IMR-90 (cell line): Measurements from ENCODE around the gene CAMK2B. TPM values are rescaled to one million over a fixed set of nuclear protein-coding genes. Genes with fewer than 3 reads are reported as not detected.

ENCODE experiments used
- ATAC-seq: fragments of 200-7000 bp; cut with Tn5 transposase; 2 replicates; pipeline ENCODE4 v1.9.1; 2020; ENCODE audit warnings: low read depth, mild to moderate bottlenecking, moderate library complexity
- BruUV-seq: library from RNA; stranded (reverse); fragments of 400-500 nt; replicated peaks from 2 replicates; lab custom pipeline; 2021; lab: Mats Ljungman, UMichigan
- CTCF ChIA-PET: fragments of 300-600 bp; formaldehyde crosslinking; extraction: SDS; loops from one replicate; lab custom pipeline; 2021; ENCODE audit warnings: antibody characterized with exemption; lab: Yijun Ruan, JAX
- POLR2A ChIA-PET: fragments of 300-600 bp; sonication (Branson Sonifier 250); formaldehyde crosslinking; loops from one replicate; lab custom pipeline; 2022; ENCODE audit warnings: antibody characterized with exemption; ENCODE audit not compliant: unreplicated experiment; lab: Charles Lee
- DNase-seq: peaks from one replicate; pipeline ENCODE4 v3.0.0; 2013
- H2AFZ ChIP-seq: replicated peaks from 2 replicates; pipeline ENCODE3; 2013; ENCODE audit warnings: low read length, mild to moderate bottlenecking; ENCODE audit not compliant: poor library complexity
- H2AK5ac ChIP-seq: 2 replicates; pipeline ENCODE4 v1.6.1; 2013; ENCODE audit warnings: low read depth, low read length, inconsistent platforms
- H2AK9ac ChIP-seq: replicated peaks from 2 replicates; pipeline ENCODE3; 2013; ENCODE audit warnings: mild to moderate bottlenecking, low read depth, low read length, moderate library complexity; ENCODE audit not compliant: poor library complexity
- H2BK120ac ChIP-seq: 2 replicates; pipeline ENCODE4 v1.6.1; 2013; ENCODE audit warnings: low read depth, low read length, inconsistent platforms
- H2BK15ac ChIP-seq: 3 replicates; pipeline ENCODE4 v1.6.1; 2013; ENCODE audit warnings: low read depth, low read length, inconsistent platforms
- H2BK20ac ChIP-seq: 2 replicates; pipeline ENCODE4 v1.6.1; 2013; ENCODE audit warnings: low read depth, mild to moderate bottlenecking, inconsistent platforms, low read length, moderate library complexity
- H2BK5ac ChIP-seq: 2 replicates; pipeline ENCODE4 v1.6.1; 2013; ENCODE audit warnings: mild to moderate bottlenecking, low read depth, low read length, inconsistent platforms; ENCODE audit not compliant: poor library complexity, severe bottlenecking
- H3K14ac ChIP-seq: replicated peaks from 2 replicates; pipeline ENCODE4 v1.6.1; 2013; ENCODE audit warnings: low read depth, low read length, inconsistent platforms
- H3K18ac ChIP-seq: 2 replicates; pipeline ENCODE4 v1.6.1; 2013; ENCODE audit warnings: low read depth, low read length, control low read depth
- H3K23ac ChIP-seq: 2 replicates; pipeline ENCODE4 v1.6.1; 2013; ENCODE audit warnings: low read depth, low read length, inconsistent platforms
- H3K27ac ChIP-seq: 2 replicates; pipeline ENCODE4 v1.5.1; 2013; ENCODE audit warnings: mild to moderate bottlenecking, control low read depth, low read length; ENCODE audit not compliant: insufficient read depth
- H3K27me3 ChIP-seq: 2 replicates; pipeline ENCODE4 v1.6.1; 2013; ENCODE audit warnings: low read length; ENCODE audit not compliant: control insufficient read depth, insufficient read depth
- H3K36me3 ChIP-seq: 2 replicates; pipeline ENCODE4 v1.6.1; 2013; ENCODE audit warnings: low read length, mixed read lengths; ENCODE audit not compliant: control insufficient read depth, insufficient read depth
- H3K4ac ChIP-seq: 2 replicates; pipeline ENCODE4 v1.6.1; 2013; ENCODE audit warnings: low read depth, low read length, inconsistent platforms
- H3K4me1 ChIP-seq: 2 replicates; pipeline ENCODE4 v1.6.1; 2013; ENCODE audit warnings: low read length, mixed read lengths; ENCODE audit not compliant: control insufficient read depth, insufficient read depth
- H3K4me2 ChIP-seq: 2 replicates; pipeline ENCODE4 v1.6.1; 2013; ENCODE audit warnings: low read depth, mild to moderate bottlenecking, control low read depth, low read length, moderate library complexity
- H3K4me3 ChIP-seq: 2 replicates; pipeline ENCODE4 v1.5.1; 2013; ENCODE audit warnings: low read depth, mild to moderate bottlenecking, control low read depth, low read length, moderate library complexity; ENCODE audit not compliant: insufficient read depth
- H3K56ac ChIP-seq: 2 replicates; pipeline ENCODE4 v1.6.1; 2013; ENCODE audit warnings: low read length, inconsistent platforms; ENCODE audit not compliant: insufficient read depth; ENCODE audit errors: extremely low read depth
- H3K79me1 ChIP-seq, 2 experiments: 2 replicates each; pipeline ENCODE4 v1.6.1; 2013; ENCODE audit warnings: low read length in 2 of 2, inconsistent platforms in 1 of 2, low read depth in 1 of 2
- H3K9ac ChIP-seq: 2 replicates; pipeline ENCODE4 v1.6.1; 2013; ENCODE audit warnings: low read depth, low read length, control low read depth
- H3K9me1 ChIP-seq: 2 replicates; pipeline ENCODE4 v1.6.1; 2013; ENCODE audit warnings: low read length, inconsistent platforms; ENCODE audit not compliant: insufficient read depth
- H3K9me3 ChIP-seq: 2 replicates; pipeline ENCODE4 v1.6.1; 2013; ENCODE audit warnings: low read length; ENCODE audit not compliant: control insufficient read depth, insufficient read depth
- H4K20me1 ChIP-seq: 2 replicates; pipeline ENCODE4 v1.6.1; 2013; ENCODE audit warnings: low read length, inconsistent platforms; ENCODE audit not compliant: insufficient read depth
- H4K5ac ChIP-seq: 2 replicates; pipeline ENCODE4 v1.6.1; 2013; ENCODE audit warnings: mild to moderate bottlenecking, low read depth, low read length, control low read depth
- H4K8ac ChIP-seq, 2 experiments: 2 replicates each; pipeline ENCODE4 v1.6.1; 2013; ENCODE audit warnings: low read depth in 2 of 2, low read length in 2 of 2, control low read depth in 1 of 2, inconsistent platforms in 1 of 2
- H4K91ac ChIP-seq: 2 replicates; pipeline ENCODE4 v1.6.1; 2013; ENCODE audit warnings: low read depth, low read length, inconsistent platforms; ENCODE audit not compliant: insufficient read depth
- BHLHE40 ChIP-seq: fragments of 150-350 bp; IDR thresholded peaks from 2 replicates; pipeline ENCODE4 v1.6.1; 2016; ENCODE audit warnings: mild to moderate bottlenecking, low read depth, low read length
- CEBPB ChIP-seq: IDR thresholded peaks from 2 replicates; pipeline ENCODE4 v1.6.1; 2012; ENCODE audit warnings: low read depth, low read length, improper control_type of control experiment
- CHD1 ChIP-seq: IDR thresholded peaks from 2 replicates; pipeline ENCODE4 v1.6.1; 2012; ENCODE audit warnings: low read depth, low read length, improper control_type of control experiment
- MAZ ChIP-seq: IDR thresholded peaks from 2 replicates; pipeline ENCODE4 v1.6.1; 2012; ENCODE audit warnings: low read depth, mild to moderate bottlenecking, low read length, improper control_type of control experiment, moderate library complexity, borderline replicate concordance
- NFE2L2 ChIP-seq: fragments of 150-350 bp; IDR thresholded peaks from 2 replicates; pipeline ENCODE4 v1.6.1; 2016; ENCODE audit warnings: low read depth, mild to moderate bottlenecking, low read length
- RAD21 ChIP-seq: IDR thresholded peaks from 2 replicates; pipeline ENCODE4 v1.6.1; 2012; ENCODE audit warnings: low read length, improper control_type of control experiment
- RFX5 ChIP-seq: IDR thresholded peaks from 2 replicates; pipeline ENCODE4 v1.8.0; 2012; ENCODE audit warnings: low read depth, mild to moderate bottlenecking, low read length, moderate library complexity
- SMC3 ChIP-seq: fragments of 150-350 bp; IDR thresholded peaks from 2 replicates; pipeline ENCODE4 v1.6.1; 2016; ENCODE audit warnings: low read depth, mild to moderate bottlenecking, antibody characterized with exemption, low read length, moderate library complexity
- WGBS, 2 experiments: methylation state at CpG; one replicate each; pipeline versions ENCODE4 v1.1.5 to v1.1.7; 2013; ENCODE audit warnings: missing lambda C conversion rate in 2 of 2; ENCODE audit not compliant: insufficient read length in 1 of 2; ENCODE audit errors: extremely low coverage in 2 of 2; 5-methylcytosine and 5-hydroxymethylcytosine counted together
- dilution Hi-C: fragments of 300-500 bp; cut with HindIII; formaldehyde crosslinking; loops from one replicate; pipeline ENCODE4 v1.14.3; 2018; ENCODE audit warnings: low sequenced_read_pairs; ENCODE audit not compliant: unreplicated experiment
- in situ Hi-C: fragments of 300-500 bp; cut with MboI; formaldehyde crosslinking; loops from 3 replicates; pipeline ENCODE4 v1.14.3; 2019; ENCODE audit warnings: low sequenced_read_pairs, inconsistent platforms, mixed read lengths
- intact Hi-C: fragments of 100-400 bp; cut with micrococcal nuclease; formaldehyde crosslinking; loops from 2 replicates; pipeline ENCODE4 v1.10.0; 2022
- polyA plus RNA-seq, 3 experiments: library from polyadenylated mRNA; depleted of rRNA; stranded (reverse); fragments of >200 nt; gene quantifications; 2 replicates each; pipeline ENCODE4 v1.2.3, GENCODE V29; 2012; ENCODE audit warnings: low replicate concordance in 1 of 3
- total RNA-seq: library from RNA; depleted of rRNA; stranded (reverse); fragments of >200 nt; gene quantifications from 2 replicates; pipeline ENCODE4 v1.2.3, GENCODE V29; 2012
- TF ChIP-seq, protein P1 (sequence below): conservative IDR thresholded peaks from 2 replicates; pipeline ENCODE4 v1.5.1; 2012; ENCODE audit warnings: mild to moderate bottlenecking, low read depth, low read length, improper control_type of control experiment
- TF ChIP-seq, protein P2 (sequence below): fragments of 150-350 bp; IDR thresholded peaks from 2 replicates; pipeline ENCODE4 v1.6.1; 2017; ENCODE audit warnings: mild to moderate bottlenecking, antibody characterized with exemption, low read length, low read depth

Gene CAMK2B
- total and polyA plus RNA-seq, 2 of the 4 experiments (the other 2 are of a cell fraction): 0.18 to 0.36 TPM

DNA sequence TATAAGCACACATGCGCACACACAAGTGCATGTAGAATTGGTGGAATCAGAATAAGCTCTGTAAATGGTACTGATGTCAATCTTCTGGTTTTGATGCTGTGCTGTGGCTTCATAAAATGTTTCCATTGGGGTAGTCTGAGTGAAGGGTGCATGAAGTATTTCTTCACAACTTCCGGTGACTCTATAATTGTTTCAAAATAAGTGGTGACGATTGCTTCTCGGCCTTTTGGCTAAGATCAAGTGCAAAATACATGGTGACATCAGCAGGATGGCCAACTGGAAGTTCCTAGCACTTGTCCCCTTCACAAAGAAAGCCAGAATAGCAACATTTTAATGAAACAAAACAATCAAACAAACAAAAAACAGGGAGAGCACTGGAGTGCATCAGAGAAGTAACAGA is 41.6 kb upstream of the CAMK2B start:
- Histone ChIP-seq H3K27ac (no peak overlapping the region), H2BK20ac (no peak overlapping the region), H3K4me1 (no peaks in the 10 kb centered on the region), H3K18ac (no peak overlapping the region), H3K36me3 (no peaks in the 10 kb centered on the region), H3K56ac (no peak overlapping the region), H4K8ac (no peak overlapping the region), H3K14ac (no peak overlapping the region), H3K4ac (no peak overlapping the region), H4K91ac (no peak overlapping the region), H4K5ac (no peak overlapping the region), H3K79me1 (no peaks in the 10 kb centered on the region), H4K20me1 (no peaks in the 10 kb centered on the region), H2AFZ (no peak overlapping the region), H2BK120ac (no peak overlapping the region), H2AK9ac (no peak overlapping the region), H3K4me3 (no peak overlapping the region), H2BK15ac (no peak overlapping the region), H2BK5ac (no peak overlapping the region), H3K27me3 (no peaks in the 10 kb centered on the region; the same call in 1 of the 2 replicates), H3K23ac (no peak overlapping the region), H3K9me3 (no peaks in the 10 kb centered on the region), H3K4me2 (no peak overlapping the region), H3K9me1 (no peaks in the 10 kb centered on the region), H3K9ac (no peak overlapping the region), H2AK5ac (no peak overlapping the region)
- dilution Hi-C loops (no loop called here), intact Hi-C loops (no loop called here), in situ Hi-C loops (no loop called here)
- ChIA-PET POLR2A (no interaction called here), CTCF (no interaction called here)
- BruUV-seq: no TSS peak
- TF ChIP-seq SMC3: no peak
- no peak for TF ChIP-seq MAZ
- TF ChIP-seq RAD21: no peak
- TF ChIP-seq CHD1: no peak
- TF ChIP-seq RFX5: no peak
- TF ChIP-seq BHLHE40: no peak
- TF ChIP-seq CEBPB: no peak
- no peak for TF ChIP-seq NFE2L2
- TF ChIP-seq, protein P1, sequence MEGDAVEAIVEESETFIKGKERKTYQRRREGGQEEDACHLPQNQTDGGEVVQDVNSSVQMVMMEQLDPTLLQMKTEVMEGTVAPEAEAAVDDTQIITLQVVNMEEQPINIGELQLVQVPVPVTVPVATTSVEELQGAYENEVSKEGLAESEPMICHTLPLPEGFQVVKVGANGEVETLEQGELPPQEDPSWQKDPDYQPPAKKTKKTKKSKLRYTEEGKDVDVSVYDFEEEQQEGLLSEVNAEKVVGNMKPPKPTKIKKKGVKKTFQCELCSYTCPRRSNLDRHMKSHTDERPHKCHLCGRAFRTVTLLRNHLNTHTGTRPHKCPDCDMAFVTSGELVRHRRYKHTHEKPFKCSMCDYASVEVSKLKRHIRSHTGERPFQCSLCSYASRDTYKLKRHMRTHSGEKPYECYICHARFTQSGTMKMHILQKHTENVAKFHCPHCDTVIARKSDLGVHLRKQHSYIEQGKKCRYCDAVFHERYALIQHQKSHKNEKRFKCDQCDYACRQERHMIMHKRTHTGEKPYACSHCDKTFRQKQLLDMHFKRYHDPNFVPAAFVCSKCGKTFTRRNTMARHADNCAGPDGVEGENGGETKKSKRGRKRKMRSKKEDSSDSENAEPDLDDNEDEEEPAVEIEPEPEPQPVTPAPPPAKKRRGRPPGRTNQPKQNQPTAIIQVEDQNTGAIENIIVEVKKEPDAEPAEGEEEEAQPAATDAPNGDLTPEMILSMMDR: no peak
- TF ChIP-seq, protein P2, sequence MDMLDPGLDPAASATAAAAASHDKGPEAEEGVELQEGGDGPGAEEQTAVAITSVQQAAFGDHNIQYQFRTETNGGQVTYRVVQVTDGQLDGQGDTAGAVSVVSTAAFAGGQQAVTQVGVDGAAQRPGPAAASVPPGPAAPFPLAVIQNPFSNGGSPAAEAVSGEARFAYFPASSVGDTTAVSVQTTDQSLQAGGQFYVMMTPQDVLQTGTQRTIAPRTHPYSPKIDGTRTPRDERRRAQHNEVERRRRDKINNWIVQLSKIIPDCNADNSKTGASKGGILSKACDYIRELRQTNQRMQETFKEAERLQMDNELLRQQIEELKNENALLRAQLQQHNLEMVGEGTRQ: no peak
- DNase-seq (no peak), ATAC-seq (no peak)
- WGBS, 2 experiments: 89% methylated on average over 3 of the region's 4 CpGs; no CpG with 5 or more reads in 1 of the 2 experiments
